ENCODE data around the gene LIM2.

The LIM2 gene

DNA sequence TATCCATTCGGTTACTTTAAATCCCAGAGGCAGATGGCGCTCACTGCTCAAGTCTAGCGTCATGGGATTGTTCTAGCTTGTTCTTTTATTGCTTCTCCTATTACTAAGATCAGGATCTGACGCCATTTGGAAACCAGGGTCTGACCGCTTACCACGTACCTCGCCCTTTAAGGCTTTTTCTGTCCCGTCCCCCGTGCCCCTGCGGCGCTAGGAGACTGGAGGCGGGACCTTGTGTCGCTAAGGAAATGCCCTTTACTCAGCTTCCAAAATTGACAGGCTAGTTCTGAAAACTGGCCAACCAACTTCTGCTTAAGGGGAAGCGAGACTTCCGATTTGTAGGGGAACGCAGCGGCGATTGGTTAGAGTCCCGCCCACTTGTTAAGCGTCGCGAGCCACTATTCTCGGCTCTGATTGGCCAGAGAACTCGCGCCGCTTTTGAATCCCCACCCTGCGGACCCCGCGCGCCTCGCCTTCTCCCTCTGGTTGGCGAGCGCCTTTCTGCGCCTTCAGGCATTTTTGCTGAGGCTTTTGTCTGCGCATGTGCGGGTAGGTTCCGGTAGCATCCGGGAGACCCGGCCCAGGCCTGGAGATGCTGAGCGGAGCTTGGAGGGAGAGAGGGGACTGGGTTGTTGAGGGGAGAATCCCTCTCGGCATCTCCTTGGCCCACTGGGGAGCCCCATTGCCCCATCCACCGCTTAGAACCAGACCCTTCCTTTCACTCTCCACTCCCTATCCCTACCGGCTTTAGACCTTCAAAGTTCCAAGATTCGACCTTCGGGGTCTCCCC, 6.5 kb upstream of the LIM2 start:
- peak; percentile 86 for DNase-seq (ENCODE audit: low read depth)

DNA sequence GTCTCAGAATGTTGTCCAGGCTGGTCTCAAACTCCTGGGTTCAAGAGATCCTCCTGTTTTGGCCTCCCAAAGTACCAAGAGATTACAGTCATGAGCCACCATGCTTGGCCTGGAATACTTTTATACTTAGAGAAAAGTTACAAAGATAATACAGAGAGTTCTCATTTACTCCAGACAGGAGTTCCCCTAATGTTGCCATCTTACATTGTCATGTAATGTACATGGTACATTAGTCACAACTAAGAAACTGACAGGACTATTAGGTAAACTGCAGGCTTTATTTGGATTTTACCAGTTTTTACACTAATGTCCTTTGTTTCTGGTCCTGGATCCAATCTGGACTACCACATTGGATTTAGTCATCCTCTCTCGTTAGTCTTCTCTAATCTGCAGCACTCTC, 4.9 kb upstream of the LIM2 start:
- no peak for DNase-seq (ENCODE audit: low read depth)

DNA sequence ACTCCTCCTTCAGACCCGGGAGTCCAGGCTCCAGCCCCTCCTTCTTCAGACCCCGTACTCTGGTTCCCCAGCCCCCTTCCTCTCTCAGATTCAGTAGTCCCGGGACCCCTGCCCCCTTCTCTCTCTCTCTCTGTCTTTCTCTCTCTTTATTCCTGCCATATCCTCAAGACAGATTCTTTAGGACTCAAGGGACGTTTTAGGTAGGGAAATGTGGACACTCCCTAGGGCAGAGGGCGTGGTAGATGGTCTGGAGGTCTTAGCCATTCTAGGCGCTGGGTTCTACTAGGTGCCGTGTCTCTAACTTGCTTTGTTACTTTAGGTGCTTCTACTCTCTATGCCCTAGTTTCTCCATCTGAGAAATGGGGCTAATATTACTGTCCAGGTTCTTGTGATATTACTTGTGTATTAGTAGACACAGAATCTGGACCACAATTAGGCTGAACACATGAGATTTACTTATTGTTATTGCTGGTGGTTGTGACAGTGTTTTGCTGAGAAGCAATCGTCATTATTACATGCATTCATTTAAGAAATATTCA, 3.4 kb upstream of the LIM2 start:
- no peak for DNase-seq (ENCODE audit: low read depth)

DNA sequence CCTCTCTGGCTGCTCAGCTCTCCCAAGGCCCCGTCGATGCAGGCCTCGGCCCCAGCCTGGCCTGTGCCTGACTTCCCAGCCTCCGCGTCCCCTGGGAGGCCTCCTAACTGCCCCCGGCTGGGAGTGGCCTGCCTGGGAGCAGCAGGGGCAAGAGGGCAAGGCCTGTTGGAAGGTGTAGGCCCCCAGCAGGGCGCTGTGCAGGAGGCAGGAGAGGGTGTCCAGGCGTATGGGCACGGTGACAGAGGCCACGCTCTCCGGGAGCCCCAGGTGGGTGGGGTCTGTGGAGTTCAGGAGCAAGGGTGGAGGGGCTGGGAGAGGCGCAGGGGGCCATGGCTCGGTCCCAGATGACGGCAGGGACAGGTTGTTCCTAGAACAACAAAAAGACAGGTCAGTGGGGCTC, 1.4 kb upstream of the LIM2 start:
- DNase-seq (ENCODE audit: low read depth): no peak

DNA sequence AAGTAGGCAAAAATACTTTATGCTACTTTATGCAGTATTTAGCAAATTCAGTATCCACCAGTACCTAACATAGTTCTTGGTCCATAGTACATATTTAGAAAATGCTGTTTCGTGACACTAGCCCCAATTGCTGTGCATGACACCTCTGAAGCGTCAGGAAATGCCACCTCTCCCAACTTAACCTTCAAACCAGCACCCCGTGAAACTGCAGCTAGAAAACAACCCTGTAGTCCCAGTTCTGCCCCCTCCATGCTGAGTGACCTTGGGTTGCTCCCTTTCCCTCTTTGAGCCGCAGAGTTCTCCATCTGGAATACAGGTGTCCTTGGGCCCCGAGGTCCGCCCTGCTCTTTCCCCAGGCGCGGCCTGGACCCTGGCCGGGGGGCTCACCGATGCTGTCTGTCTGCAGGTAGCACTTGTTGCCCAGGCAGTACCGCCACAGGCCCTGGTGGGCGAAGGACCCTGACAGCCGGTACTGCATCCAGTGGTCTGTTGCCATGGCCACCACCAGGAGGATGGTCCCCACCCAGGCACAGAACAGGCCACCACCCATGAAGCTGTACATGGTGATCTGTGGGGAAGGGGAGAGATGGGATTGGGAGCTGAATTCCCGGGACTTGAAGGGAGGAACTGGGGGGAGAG, 773 bp downstream of the LIM2 start:
- DNase-seq (ENCODE audit: low read depth): no peak

DNA sequence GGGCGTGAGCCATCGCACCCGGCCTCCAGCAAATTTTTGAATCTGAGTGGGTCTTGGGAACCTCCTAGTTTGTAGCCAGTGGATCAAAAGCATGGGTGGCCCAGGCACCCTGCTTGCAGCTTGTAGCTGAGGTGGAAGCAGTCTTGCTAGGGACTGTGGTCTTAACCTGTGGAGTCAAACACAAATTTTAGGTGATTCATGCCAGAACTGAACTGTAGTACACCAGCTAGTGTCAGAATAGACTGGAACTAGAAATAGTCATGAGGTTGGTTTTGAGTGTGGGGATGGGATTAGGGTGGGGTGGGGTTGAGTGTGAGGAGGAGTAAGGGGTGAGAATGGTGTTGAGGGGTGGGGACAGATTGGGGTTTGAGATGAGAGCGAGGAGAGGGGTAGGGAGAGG, 5.8 kb downstream of the LIM2 start:
- DNase-seq (ENCODE audit: low read depth): no peak

DNA sequence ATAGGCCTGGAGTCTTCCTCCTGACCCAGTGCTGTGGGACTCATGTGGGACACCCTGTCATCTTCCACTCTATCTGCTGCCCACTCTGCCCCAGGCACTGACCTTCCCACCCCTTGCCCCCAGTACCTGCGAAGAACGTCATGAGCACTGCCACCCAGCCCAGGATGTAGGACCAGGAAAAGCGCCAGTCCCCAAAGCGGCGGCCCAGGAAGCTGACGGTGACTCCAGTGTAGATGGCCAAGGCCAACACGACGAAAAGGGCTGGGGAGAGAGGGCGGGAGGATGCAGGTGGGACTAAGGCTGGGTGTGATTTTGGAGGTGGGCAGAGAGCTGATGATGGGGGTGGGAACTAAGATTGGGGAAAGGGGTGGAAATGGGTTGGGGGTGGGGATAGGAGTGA, 7.4 kb downstream of the LIM2 start:
- no peak for DNase-seq (ENCODE audit: low read depth)

DNA sequence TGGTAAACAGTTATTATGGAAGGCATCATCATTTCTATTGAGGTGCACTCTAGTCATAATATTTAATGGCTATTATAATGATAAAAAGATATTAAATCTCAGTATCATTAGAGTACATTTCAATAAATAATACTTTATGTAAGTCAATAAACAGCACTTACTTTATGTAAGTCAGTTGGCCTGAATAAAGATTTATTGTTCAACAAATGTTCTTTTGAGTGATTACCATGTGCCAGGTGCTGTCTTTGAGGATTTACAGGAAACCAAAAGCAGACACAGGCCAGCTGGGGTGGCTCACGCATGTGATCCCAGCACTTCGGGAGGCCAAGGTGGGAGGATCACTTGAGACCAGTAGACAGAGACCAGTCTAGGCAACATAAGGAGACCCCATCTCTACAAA, 10.4 kb downstream of the LIM2 start:
- no peak for DNase-seq (ENCODE audit: low read depth)

DNA sequence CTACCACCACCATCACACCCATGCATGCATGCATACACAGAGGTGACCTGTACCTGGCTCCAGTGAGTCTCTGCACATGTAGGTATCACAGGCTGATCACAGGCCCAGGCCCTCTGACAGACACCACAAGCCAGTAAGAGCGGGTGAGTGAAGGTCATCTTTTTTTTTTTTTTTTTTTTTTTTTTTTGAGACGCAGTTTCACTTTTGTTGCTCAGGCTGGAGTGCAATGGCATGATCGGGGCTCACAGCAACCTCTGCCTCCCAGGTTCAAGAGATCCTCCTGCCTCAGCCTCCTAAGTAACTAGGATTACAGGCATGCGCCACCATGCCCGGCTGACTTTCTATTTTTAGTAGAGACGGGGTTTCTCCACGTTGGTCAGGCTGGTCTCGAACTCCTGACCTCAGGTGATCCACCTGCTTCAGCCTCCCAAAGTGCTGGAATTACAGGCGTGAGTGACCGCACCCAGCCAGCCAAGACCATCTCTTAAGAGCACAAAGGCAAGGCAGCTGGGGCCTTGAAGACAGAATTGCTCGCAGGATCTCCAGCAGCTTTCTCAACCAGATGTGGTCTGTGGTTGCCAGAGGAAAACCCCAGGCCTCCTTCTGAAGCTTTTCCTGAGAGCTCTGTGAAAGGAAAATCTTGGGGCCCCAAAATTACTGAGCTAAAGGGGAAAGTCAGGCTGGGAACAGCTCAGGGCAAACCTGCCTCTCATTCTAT, 12.1 kb downstream of the LIM2 start:
- DNase-seq (ENCODE audit: low read depth): peak; percentile 47

DNA sequence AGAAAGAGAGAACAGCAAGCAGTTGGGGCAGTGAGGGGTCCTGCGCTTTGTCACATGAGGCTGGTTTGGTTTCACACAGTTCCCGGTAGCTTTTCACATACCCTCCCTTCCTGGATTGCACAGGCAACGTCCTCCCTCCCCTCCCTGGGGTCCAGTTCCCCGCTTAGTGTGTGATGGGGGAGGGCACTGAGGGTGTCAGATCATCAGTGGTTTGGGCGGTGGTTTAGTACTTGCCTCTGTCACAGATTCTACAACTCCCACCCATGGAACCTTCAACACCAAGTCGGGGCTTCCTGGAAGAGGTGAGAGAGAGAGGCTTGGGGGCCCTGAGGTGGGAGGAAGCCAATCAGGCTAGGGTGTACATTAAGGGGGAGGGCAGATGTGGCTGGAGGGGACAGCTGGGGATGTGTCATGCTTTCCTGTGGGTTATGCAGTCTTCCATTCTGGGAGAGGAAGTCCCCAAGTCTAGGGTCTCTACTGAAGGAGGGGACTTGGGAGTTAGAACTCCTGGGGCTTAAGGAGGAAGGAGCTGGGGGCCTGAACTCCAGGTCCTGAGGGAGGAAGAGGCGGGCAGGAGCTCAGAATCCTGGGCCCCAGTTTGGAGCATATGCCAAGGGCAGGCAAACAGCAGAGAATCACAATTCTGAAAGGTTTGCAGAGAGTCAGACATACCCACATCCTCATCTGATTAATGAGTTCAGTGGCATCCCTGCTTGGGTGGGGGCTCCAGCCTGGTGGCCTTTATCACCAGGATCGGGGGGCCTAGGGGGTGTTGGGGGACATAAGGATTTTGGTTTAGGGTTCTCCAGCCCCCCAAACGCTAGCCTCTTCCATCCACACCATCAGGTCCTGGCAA, 14.9 kb downstream of the LIM2 start, which contains the start of gene NKG7:
Gene NKG7, minus strand, starts transcription at position 6 of the 856 bp plus-strand sequence. CDS start 119 bp downstream, outside the sequence.
- DNase-seq (ENCODE audit: low read depth): peak; percentile 83

DNA sequence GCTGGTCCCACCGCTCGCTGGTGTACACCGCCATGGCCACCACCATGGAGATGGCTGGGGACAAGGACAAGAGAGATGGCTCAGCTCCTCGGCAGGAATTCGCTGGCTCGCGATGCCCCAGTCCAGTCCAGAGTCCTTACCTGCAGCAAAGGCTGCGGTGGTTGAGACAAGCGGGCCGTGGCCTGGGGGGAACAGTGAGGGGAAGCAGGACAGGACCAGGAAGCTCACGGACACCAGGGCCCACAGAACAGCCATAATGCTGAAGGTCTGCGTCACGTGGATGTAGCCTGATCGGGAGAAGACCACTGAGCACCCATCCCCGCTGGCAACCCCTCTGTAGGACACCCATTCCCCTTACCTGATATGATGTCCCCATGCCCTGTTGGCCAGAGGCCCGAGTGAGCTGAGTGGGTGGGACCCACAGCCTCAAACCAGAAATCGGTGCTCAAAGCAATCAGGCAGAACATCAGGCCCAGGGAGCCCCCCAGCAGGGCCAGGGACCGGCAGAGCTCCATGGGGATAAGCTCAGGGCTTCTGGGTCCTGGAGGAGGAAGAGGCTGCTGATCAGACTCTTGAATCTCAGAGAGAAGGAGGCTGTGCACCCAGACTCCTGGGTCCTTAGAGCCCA, 15.6 kb downstream of the LIM2 start:
- DNase-seq (ENCODE audit: low read depth): no peak

DNA sequence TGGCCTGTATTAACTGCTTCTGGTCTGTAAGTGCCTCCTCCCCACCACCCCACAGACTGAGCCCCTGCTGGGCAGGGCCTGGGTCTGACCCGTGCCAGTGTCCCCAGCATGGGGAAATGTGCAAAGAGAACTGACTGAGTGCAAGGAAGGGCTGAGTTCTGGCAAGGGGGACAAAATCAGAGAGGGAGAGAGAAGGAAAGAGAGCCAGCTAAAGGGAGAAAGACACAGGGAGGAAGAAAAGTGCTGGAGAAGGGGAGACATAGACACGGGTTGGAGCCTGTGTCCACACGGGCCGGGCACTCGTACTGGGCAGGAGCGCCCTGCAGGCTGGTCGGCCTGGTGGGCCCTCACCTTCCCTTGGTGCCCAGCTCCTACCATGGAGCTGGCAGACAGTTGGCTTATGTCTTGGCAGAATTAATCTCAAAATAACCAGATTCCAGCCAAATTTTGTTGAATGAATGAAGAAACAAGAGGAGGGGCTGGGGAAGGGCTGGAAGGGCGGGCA, 16.5 kb downstream of the LIM2 start:
- no peak for DNase-seq (ENCODE audit: low read depth)

DNA sequence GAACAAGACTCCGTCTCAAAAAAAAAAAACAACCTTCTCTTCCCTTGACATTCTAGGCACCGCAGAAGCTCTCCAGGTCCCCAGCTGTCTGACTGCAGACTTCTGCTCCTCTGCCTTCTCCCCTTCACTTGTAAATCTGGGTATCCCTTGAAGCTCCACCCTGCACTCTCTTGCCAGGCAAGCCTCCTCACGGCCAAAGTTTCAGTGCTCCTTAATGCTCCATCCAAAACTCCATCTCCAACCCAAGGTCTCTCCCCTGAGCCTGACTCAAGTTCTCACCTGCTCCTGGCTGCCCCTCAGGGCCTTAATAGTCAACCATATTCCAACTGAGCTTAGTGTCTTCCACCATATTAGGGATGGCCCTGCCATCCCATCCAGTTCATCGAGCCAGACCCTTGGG, 17.5 kb downstream of the LIM2 start:
- no peak for DNase-seq (ENCODE audit: low read depth)

DNA sequence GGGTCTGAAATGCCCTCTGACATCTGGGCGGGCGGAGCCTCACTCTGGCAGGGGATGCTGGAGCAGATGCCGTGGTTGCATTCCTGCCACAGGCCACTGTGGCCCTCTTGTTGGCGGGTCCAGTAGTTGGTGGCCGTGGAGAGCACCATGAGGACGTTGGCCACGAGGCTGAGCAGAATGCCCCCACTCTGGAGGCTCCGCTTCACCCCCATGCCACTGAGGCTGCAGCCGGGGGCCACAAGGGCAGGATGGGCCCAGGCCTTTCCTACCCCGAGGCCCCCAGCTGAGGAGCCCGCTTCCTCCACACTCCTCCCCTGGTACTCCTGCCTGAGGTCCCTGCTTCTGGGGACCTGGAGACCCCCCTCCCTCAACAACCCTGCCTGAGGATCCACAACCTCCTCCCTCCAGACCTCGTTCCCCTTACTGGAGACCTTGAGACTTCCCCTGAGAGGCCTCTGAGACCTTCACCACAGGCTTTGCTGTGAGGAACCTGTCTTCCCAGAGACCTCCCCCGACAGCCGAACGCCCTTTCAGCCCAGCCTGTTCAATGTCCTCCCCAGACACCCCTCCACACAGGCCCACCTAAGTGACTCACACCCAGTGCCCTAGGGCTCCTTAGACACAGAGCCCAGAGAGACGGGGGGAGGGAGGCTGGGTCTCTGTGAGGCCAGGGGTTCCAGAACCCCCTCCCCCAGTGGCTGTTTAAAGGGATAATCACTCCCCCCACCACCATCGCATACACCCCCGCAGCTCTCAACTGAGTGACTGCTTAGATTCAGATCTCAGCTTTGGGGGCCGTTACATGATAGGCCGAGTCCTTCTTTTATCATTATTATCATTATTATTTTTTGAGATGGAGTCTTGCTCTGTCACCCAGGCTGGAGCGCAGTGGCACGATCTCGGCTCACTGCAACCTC, 19.1 kb downstream of the LIM2 start, which contains the start of gene CLDND2:
Gene CLDND2, minus strand, starts transcription at position 638 of the 917 bp plus-strand sequence. Its CDS starts 426 bp downstream, at position 212.
- no peak for DNase-seq (ENCODE audit: low read depth)

DNA sequence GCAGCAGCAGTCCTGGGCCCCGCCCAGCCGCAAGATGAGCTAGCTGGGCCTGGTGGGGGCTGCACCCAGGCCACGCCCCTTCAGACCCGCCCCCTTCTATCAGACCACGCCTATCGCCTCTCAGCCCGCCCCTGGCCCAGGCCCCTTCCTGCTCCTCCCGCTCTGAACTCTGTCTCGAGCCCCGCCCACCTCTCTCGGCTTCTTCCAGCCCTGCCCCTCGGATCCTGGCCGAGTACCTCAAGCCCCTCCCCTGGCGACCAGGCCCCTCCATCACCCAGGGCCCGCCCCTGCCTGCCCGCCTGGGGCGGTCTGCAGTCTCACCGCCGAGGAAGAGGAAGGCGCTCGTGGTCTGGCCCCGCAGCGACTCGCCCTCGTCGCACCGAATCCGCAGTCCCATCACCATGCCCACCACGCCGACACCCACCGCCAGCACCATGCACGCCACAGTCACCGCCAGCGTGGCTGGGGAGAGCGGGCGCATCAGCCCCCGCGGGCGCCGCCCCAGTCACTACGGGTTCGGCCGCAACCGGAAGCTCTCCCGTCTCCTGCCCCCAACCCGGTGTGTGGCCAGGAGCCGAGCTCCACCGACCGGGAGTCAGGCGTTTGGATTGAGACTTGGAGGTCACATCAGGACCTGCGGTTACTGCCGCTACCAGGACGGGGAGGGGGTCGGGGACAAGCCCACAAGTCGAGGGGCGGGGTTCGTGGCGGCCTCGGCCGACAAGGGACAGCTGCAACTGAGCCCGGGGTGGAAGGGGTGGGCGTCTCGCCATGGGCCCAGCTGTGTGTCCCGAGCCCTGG, 20.0 kb downstream of the LIM2 start:
- DNase-seq (ENCODE audit: low read depth): peak; percentile 98

DNA sequence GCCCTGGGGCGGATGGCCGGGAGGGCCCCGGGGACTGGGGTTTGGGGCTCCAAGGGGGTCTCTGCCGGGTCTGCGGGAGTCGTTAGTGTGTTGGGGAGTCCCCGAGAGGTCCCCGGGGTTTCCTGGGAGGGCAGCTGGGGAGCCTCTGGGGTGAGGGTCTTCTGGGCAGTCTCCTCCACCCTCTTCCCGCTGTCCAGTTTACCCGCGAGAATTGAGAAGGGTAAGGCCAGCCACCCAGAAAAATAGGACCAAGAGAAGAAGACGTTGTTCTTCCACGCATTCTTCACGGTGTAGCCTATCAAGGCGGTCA, 20.6 kb downstream of the LIM2 start:
- no peak for DNase-seq (ENCODE audit: low read depth)

DNA sequence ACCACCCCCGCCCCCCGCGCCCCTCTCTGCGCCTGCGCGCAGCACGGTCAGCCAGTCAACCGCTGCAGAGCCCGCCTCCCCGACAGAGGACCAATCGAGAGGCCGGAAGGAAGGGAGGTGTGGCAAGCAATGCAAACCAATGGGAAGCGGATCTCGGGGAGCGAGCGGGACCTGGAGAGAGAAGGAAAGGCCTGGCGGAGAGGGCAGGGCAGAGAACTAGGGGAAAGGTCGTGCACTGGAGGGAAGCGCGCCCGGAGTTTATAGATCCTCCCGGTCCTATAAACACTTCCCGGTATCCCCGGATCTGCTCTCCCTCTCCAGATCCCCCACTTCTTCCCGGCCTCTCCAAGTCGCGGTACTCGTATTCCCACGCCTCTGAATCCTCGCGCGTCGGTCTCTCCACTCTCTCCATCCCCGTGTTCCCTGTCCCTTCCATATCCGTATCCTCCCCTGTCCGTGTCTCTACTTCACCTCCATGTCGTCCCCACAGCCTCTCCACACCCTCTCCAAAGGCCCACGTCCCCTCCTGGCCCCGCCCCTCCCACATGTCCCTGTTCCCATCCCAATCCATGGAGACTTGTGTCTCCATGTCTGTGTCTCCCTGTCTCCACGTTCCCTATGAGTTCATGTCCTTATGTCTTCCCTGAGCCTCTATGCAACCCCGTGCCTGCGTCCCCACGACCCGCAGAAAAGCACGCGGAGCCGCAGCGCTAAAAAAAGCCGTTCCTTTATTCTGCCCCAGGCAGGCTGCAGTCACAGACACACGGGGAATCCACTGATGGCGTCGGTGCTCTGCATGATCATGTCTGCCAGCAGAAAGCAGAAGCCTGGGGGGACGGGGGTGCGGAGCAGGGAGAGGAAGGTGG, 21.2 kb downstream of the LIM2 start:
- DNase-seq (ENCODE audit: low read depth): peak; percentile 92

DNA sequence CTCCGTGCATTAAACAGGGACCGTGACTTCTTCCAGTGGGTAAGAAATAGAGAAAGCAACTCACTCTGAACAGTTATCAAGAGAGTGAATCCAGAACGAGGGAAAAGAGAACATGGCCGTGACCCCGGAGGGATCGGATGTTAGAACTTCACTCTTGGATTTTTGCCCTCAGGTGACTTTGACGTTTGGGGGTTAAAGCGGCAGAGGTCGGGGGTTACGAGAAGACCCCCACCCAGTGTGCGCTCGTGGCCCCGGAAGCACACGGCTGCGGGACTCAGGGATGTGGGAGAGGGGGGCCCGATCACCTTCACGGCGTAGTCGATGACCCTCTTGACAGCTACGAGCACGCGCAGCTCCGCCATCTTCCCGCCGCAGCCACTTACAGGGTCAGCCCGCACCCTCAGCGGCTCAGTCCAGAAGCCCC, 21.8 kb downstream of the LIM2 start, which contains the start of gene ETFB:
Gene ETFB, minus strand, starts transcription at position 424 of the 424 bp plus-strand sequence. Its CDS starts 62 bp downstream, at position 362.
- DNase-seq (ENCODE audit: low read depth): no peak
